Endodermal cell (in vitro differentiated cells): Measurements from ENCODE around the gene TCP11. TPM values are rescaled to one million over a fixed set of nuclear protein-coding genes. Genes with fewer than 3 reads are reported as not detected.
A peak's percentile ranks its signal among the peaks of the same experiment; 100 is the strongest.

Experiments
- DNase-seq: peaks from one replicate; pipeline ENCODE4 v3.0.0-alpha.2; 2017
- H3K27ac ChIP-seq: 2 replicates; pipeline ENCODE4 v1.5.1; 2013; ENCODE audit warnings: mild to moderate bottlenecking, low read depth, low read length, moderate library complexity
- H3K27me3 ChIP-seq: 2 replicates; pipeline ENCODE4 v1.6.1; 2013; ENCODE audit warnings: mild to moderate bottlenecking, low read length, moderate library complexity; ENCODE audit not compliant: insufficient read depth, control insufficient read depth, poor library complexity, severe bottlenecking
- H3K36me3 ChIP-seq: 2 replicates; pipeline ENCODE4 v1.7.0; 2013; ENCODE audit warnings: mild to moderate bottlenecking, low read length, moderate library complexity; ENCODE audit not compliant: control insufficient read depth, insufficient read depth
- H3K4me1 ChIP-seq: one replicate; pipeline ENCODE4 v1.7.0; 2013; ENCODE audit warnings: low read length; ENCODE audit not compliant: control insufficient read depth, insufficient read depth
- H3K4me3 ChIP-seq: 2 replicates; pipeline ENCODE4 v1.5.1; 2013; ENCODE audit warnings: mild to moderate bottlenecking, low read length, moderate library complexity
- H3K9ac ChIP-seq: 2 replicates; pipeline ENCODE4 v1.6.1; 2013; ENCODE audit warnings: mild to moderate bottlenecking, low read length, moderate library complexity; ENCODE audit not compliant: poor library complexity, severe bottlenecking; ENCODE audit errors: extremely low read depth
- H3K9me3 ChIP-seq: 2 replicates; pipeline ENCODE4 v1.6.1; 2013; ENCODE audit warnings: mild to moderate bottlenecking, low read length, moderate library complexity; ENCODE audit not compliant: control insufficient read depth
- H3K27ac Mint-ChIP-seq: 2 replicates; pipeline ENCODE4 v1.8.0; 2020; ENCODE audit warnings: mixed read lengths
- H3K27me3 Mint-ChIP-seq: 2 replicates; pipeline ENCODE4 v1.8.0; 2021; ENCODE audit warnings: mild to moderate bottlenecking, mixed read lengths; ENCODE audit not compliant: insufficient read depth
- H3K36me3 Mint-ChIP-seq: 2 replicates; pipeline ENCODE4 v1.8.0; 2020; ENCODE audit warnings: low read depth, mixed read lengths
- H3K4me1 Mint-ChIP-seq: 2 replicates; pipeline ENCODE4 v1.8.0; 2020; ENCODE audit warnings: mixed read lengths
- H3K4me3 Mint-ChIP-seq: 2 replicates; pipeline ENCODE4 v1.8.0; 2020; ENCODE audit warnings: mild to moderate bottlenecking, moderate library complexity, mixed read lengths
- H3K9me3 Mint-ChIP-seq: 2 replicates; pipeline ENCODE4 v1.8.0; 2020; ENCODE audit warnings: mild to moderate bottlenecking, mixed read lengths
- CTCF ChIP-seq: fragments of 200-600 bp; sonication (generic); conservative IDR thresholded peaks from 2 replicates; pipeline ENCODE4 v1.5.0; 2021; ENCODE audit warnings: antibody characterized with exemption, mild to moderate bottlenecking
- WGBS, 2 experiments: methylation state at CpG; one replicate each; pipeline versions ENCODE4 v1.1.5 to v1.1.7; 2013; ENCODE audit warnings: missing lambda C conversion rate in 2 of 2, mixed read lengths in 1 of 2; ENCODE audit not compliant: insufficient coverage in 1 of 2, insufficient read length in 1 of 2; 5-methylcytosine and 5-hydroxymethylcytosine counted together
- total RNA-seq, 2 donors: library from RNA; stranded (reverse); fragmentation: NEBNext Ultra II Directional in 1 of 2; extraction: Animal tissue kit (Norgen Biotek cat#: 25700) in 1 of 2; gene quantifications; 2 replicates in 1 of 2; 3 replicates in 1 of 2; pipeline ENCODE4 v1.2.1, GENCODE V29; 2021

The TCP11 gene
- total RNA-seq, 2 donors from 2014 or later: not detected

- H3K36me3 Mint-ChIP-seq: peaks cover 19% of the 10 kb centered on the region
- H3K27me3 ChIP-seq: no peaks in the 10 kb centered on the region
- no peak overlapping the region for H3K27ac ChIP-seq
- H3K4me3 ChIP-seq: no peak overlapping the region
- no peaks in the 10 kb centered on the region for H3K9me3 Mint-ChIP-seq
- peak; percentile 68 for DNase-seq
- H3K27ac Mint-ChIP-seq: peak overlapping the region; percentile 62
- H3K4me3 Mint-ChIP-seq: no peak overlapping the region
- WGBS, 2 experiments: 93 to 100% methylated on average over 2 to 12 of the region's 12 CpGs
- H3K9ac ChIP-seq: no peak overlapping the region
- H3K4me1 Mint-ChIP-seq: peaks cover 55% of the 10 kb centered on the region
- H3K9me3 ChIP-seq: no peaks in the 10 kb centered on the region
- no peaks in the 10 kb centered on the region for H3K27me3 Mint-ChIP-seq
- H3K36me3 ChIP-seq: peaks cover 6% of the 10 kb centered on the region
- H3K4me1 ChIP-seq: peaks cover 25% of the 10 kb centered on the region
- no peak for TF ChIP-seq CTCF
These were observed 69.7 kb downstream of the TCP11 start for GRCh38 chr6:35071347-35071994.

- 80 to 85% methylated on average over 2 of the region's 2 CpGs for WGBS, 2 experiments
- H3K9ac ChIP-seq: no peak overlapping the region
- no peaks in the 10 kb centered on the region for H3K27me3 Mint-ChIP-seq
- no peak overlapping the region for H3K4me3 ChIP-seq
- no peak overlapping the region for H3K27ac ChIP-seq
- H3K4me1 Mint-ChIP-seq: peaks cover 54% of the 10 kb centered on the region
- peaks cover 25% of the 10 kb centered on the region for H3K4me1 ChIP-seq
- H3K36me3 ChIP-seq: peaks cover 6% of the 10 kb centered on the region
- no peak for TF ChIP-seq CTCF
- H3K36me3 Mint-ChIP-seq: peaks cover 21% of the 10 kb centered on the region
- H3K9me3 Mint-ChIP-seq: no peaks in the 10 kb centered on the region
- no peaks in the 10 kb centered on the region for H3K9me3 ChIP-seq
- no peak overlapping the region for H3K4me3 Mint-ChIP-seq
- no peaks in the 10 kb centered on the region for H3K27me3 ChIP-seq
- DNase-seq: peak; percentile 67
- no peak overlapping the region for H3K27ac Mint-ChIP-seq
These were observed 71.0 kb downstream of the TCP11 start for GRCh38 chr6:35070111-35070510.

- H3K27ac Mint-ChIP-seq: peak overlapping the region; percentile 88
- no peak overlapping the region for H3K4me3 Mint-ChIP-seq
- H3K36me3 Mint-ChIP-seq: peaks cover 16% of the 10 kb centered on the region
- Histone ChIP-seq H3K27ac (no peak overlapping the region), H3K4me3 (no peak overlapping the region), H3K27me3 (no peaks in the 10 kb centered on the region), H3K36me3 (peaks cover 6% of the 10 kb centered on the region), H3K9me3 (no peaks in the 10 kb centered on the region), H3K4me1 (peaks cover 25% of the 10 kb centered on the region), H3K9ac (no peak overlapping the region)
- no peak for TF ChIP-seq CTCF
- H3K27me3 Mint-ChIP-seq: no peaks in the 10 kb centered on the region
- H3K9me3 Mint-ChIP-seq: no peaks in the 10 kb centered on the region
- no peak for DNase-seq
- H3K4me1 Mint-ChIP-seq: peaks cover 48% of the 10 kb centered on the region
- WGBS, 2 experiments: 86 to 94% methylated on average over 2 of the region's 2 CpGs
These were observed 71.9 kb downstream of the TCP11 start for GRCh38 chr6:35069262-35069661.
